TTC549 (cell line): ENCODE results near the gene CDYL2.

Experiments
- FAIRE-seq: peaks from 2 replicates; lab custom pipeline; 2012; peaks lifted over from hg19 to GRCh38; lab: Jason Lieb, UNC

CDYL2 gene

GRCh38 chr16:80704751-80705505 lies 99.5 kb downstream of the CDYL2 start:
- no peak for FAIRE-seq

- FAIRE-seq, result no peak
These were observed 101.0 kb downstream of the CDYL2 start for GRCh38 chr16:80703131-80704071.

- no peak for FAIRE-seq
These were observed 101.7 kb downstream of the CDYL2 start for GRCh38 chr16:80702696-80703095.

DNA sequence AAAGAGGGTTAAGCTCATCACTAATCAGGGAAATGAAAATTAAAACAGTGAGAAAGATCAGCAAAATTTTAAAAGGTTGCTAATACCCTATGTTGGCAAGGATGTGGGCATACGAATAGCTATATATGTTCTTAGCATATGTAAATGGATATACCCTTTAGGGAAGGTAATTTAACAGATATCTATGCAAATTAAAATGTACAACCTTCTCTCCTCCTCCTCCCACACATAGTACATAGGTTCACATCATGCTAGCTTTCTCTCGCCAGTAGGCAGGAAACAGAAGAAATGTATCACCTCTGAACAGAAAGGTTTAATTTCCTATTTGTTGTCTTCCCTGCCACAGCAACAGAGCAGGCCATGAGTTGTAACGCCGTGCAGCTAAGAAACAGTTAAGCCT lies 103.8 kb downstream of the CDYL2 start:
- no peak for FAIRE-seq

DNA sequence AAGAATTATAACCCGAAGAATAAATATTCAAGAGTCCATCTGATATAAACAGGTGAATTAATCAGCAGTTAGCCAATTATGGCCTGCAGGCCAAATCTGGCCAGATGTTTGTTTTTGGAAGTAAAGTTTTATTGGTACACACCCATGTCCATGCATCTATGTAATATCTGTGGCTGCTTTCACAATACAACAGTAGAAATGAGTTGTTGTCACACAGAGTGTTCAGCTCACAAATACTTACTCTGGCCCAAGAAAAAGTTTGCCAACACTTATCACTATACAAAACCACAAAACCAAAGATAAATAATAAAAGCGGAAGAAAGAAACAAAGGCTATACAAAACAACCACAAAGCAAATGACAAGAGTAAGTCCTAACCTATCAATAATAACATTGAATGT lies 109.4 kb downstream of the CDYL2 start:
- no peak for FAIRE-seq

DNA sequence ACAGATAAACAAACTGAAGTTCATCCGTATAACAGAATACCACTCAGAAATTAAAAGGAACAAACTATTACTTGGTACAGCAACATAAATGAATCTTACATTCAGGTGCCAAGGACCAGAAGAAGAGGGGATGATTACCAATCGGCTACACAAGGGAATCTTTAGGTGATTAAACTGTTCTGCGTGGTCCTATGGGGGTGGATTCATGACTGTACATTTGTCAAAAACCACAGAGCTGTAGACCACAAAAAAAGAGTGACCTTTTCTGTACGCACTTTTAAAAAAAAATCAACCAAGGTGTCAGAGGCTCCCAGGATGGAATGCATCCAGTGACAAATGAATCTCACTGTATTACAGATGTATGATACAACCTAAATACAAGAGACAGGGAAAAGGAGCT lies 110.8 kb downstream of the CDYL2 start:
- FAIRE-seq, result no peak

DNA sequence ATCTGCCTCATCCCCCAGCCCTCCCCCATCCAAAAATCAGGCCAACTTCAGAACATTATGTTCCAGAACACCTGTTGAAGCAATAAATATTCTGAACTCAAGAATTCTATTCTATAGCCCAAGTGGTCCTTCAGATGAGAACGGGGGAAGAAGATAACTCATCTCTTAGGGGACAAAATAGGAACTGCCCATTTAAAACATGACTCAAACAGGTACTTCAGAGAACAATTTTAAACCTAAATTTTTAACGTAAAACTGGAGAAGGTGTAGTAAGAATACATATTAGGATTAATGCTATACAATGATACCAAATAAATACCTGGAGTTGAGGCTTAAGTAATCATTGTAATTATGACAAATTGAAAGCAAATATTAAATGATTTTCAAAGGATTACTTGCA lies 112.1 kb downstream of the CDYL2 start:
- no peak for FAIRE-seq

DNA sequence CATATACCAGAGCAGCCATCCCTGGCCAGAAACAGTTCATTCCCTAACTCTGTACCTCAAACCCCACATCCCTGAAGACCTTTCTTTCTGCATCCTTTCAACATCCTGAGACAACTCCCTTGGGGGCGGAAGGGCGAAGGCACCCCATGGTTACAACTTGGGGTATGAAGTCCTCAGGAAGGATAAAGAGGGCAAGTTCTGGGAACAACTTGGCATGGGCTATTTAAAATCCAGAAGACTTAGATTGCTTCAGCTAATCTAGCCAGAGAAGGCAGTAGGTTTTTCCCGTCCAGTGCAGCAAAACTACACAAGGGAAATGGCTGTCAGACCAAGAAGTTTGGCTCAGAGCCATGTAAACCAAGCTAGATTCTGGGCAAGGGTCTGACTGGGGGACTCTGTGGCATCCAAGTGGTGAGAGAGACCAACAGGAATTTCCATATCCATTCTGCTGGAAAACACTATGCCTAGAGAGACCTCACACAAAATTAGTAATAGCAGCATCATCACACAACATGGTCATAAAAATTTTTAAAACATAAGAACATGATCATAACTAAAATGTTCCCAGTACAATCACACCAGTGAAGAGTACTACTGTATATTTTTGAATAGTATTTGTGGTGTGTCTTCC lies 113.2 kb downstream of the CDYL2 start:
- no peak for FAIRE-seq

GRCh38 chr16:80689487-80689886 lies 114.9 kb downstream of the CDYL2 start:
- no peak for FAIRE-seq

GRCh38 chr16:80687606-80688005 lies 116.8 kb downstream of the CDYL2 start:
- no peak for FAIRE-seq

DNA sequence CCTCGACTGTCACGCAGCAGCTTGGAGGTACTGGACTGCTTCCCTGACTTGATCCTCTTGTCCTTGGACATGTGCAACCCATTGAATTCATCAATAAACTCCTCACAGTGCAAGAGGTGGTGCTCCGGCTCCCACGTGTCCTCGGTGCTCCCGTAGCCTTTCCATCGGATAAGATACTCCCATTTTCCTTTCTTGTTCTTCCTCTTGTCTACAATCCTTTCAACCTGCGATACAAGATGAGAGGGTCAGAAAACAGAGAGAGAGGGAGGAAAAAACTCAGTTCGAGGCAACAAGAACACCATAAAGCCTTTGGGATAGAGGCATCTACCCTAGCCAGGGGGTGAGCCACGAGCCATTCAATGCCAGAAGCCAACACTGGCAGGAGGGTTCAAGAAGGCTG lies 119.5 kb downstream of the CDYL2 start:
- FAIRE-seq, result no peak

DNA sequence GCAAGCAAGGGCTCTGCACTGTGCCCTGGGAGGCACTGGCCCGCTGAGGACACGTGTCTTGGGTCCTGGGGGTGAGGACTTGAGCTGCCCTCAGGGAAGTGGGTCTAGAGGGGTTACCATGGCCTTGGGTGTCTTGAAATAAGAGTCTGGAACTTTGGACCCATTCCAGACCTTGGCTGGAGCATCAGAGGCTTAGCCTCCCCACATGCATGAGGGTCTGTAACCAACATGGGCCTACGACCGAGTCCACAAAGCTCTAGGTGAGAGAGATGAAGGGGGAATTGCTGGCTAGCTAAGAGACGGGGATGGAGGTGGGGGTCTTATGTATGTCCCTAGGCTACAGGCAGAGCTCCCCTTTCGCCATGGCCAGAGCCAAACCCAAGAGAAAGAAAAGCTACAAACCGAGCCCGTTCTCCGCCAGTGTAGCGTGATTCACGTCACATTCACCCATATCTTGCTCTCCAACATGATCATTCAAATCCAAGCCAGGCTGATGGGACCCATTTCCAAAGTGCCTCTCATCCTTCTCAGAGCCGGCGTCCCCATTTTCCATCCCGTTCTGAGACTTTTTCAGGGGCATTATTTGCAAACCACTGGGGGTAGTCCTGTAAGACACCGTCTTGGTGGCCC lies 120.1 kb downstream of the CDYL2 start:
- no peak for FAIRE-seq

GRCh38 chr16:80683646-80684045 lies 120.8 kb downstream of the CDYL2 start:
- FAIRE-seq, result no peak

DNA sequence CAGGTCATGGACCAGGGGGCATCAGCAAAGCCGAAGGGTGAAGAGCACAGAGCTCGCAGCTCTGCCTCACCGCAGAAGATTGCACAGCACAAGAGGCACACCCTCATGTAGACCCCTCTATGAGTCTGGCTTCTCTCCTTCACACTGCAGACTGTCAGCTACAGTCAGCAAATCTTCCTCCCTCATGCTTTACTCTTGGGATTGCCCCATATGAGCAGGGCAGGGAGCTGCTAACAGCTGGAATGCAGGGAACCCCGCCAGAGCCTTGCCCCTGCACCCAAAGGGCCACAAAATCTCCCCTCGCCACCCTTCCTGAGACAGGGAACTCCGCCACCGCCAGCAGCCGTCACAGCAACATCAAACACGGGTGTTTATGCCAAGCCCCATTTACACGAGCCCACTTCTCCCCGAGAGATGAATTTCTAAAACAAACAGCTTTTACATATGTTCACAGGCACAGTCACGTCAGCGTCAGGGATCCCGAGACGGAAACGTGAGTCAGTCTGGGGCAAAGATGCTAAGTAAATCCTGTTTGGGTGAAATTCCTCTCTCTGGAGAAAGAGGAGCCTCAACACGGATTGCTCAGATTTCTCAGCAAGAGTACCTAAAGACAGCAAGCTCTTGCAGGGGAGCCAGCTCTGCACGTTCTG lies 121.9 kb downstream of the CDYL2 start:
- FAIRE-seq, result no peak

DNA sequence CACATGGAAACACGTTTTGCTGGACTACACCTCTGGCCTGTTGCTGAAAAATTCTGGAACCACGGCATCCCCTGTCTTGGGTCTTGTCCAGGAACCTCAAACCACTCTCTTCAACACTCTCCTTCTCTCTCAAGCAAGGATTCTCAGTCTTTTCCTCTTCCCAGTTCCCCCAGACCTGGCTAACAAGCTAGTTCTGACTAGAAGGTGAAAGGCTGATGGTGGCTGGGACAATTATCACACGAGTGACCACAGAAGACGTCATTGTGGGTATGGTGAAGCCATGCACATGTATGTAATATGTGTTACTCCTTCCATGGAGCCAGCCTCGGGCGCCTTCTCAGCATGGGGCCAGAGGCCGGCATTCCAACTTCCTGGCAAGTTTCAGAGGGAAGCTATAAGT lies 123.0 kb downstream of the CDYL2 start:
- no peak for FAIRE-seq

DNA sequence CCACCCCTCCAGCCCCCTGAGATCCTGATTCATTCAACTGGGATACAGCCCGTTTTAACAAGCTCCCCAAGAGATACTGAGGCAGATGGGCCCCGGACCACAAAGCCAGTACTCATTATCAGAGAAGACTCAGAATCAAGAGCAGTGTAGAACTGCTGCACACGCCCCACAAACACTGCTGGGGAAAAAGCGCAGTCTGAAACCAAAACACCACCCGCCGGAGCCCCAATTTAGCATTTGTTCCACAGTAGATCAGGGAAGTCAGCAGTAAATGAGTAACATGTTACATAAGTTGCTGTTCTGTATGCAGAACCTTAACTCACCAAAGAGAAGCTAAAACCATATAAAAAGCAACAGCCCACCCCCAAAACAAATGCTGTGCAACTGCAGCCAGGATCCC lies 123.6 kb downstream of the CDYL2 start:
- FAIRE-seq, result no peak

GRCh38 chr16:80680046-80680445 lies 124.4 kb downstream of the CDYL2 start:
- FAIRE-seq, result no peak

- FAIRE-seq, result no peak
These were observed 129.5 kb downstream of the CDYL2 start for GRCh38 chr16:80674884-80675283.

DNA sequence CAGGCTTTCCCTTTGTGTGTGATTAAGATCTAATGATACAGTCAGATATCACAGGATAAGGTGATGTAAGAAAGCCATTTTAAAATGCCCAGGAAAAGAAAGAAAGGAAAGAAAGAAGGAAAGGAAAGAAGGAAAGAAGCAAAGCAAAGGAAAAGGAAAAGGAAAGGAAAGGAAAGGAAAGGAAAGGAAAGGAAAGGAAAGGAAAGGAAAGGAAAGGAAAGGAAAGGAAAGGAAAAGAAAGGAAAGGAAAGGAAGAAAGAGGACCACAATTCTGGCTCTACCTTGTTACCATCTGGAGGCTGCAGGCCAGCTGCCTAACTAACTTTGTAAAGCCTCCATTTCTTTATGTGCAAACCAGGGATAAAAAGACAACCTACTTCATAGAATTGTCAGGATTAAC lies 132.0 kb downstream of the CDYL2 start:
- no peak for FAIRE-seq

DNA sequence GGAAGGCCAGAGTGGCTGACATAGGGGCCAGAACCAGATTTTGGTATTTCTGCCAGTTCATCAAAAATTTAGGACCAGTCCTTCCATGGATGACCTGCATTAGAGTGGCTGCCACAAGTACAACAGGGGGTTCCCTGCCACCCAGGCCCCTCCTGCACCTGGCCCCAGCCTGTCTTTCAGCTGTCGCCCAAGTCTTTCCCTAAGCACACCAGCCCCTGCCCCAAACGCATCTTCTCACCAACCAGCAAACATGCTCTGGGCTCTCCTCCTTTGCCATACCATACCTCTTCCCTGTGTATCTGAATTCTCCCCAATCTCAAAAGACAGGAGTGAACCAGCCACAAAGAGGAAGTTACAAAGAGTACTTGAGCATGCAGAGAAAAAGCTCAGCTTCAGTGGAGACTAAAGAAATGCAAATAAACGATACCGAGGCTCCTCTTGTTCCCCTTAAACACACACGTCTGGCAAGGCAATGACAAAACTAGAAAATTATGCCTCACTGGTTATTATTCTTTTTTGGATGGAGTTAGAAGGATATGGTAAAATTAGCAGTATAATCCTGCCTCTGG lies 133.0 kb downstream of the CDYL2 start:
- FAIRE-seq, result no peak

DNA sequence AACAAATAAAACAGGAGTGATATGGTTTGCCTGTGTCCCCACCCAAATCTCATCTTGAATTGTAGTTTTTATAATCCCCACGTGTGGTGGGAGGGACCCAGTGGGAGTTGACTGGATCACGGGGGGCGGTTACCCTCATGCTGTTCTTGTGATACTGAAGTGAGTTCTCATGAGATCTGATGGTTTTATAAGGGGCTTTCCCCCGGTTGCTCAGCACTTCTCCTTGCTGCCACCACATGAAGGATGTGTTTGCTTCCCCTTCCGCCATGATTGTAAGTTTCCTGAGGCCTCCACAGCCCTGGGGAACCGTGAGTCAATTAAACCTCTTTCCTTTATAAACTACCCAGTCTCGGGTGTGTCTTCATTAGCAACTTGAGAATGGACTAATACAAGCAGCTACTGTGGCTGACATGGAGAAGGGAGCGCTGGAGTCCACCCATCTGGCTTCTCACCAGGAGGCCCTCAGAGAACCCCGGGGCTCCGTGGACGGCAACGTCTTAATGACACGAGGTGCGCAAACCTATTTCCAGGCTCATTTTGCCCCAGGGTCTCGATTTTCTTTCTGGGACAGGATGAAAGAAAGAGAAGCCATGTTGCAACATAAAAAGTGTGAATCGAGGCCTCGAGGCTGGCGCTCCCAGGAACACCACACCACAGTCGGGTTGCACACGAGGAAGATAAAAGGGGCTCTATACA lies 134.1 kb downstream of the CDYL2 start:
- no peak for FAIRE-seq
